GM12878 (cell line): Measurements from ENCODE around the gene ADAMTS5. TPM values are rescaled to one million over a fixed set of nuclear protein-coding genes. Genes with fewer than 3 reads are reported as not detected.

Experiments used
- ATAC-seq: fragments of 200-7000 bp; cut with Tn5 transposase; 3 replicates; pipeline ENCODE4 v1.9.1; 2020; ENCODE audit warnings: mild to moderate bottlenecking, moderate library complexity
- BruUV-seq: library from RNA; stranded (reverse); fragments of 400-500 nt; replicated peaks from 2 replicates; lab custom pipeline; 2021; lab: Mats Ljungman, UMichigan
- CTCF ChIA-PET: fragments of 300-600 bp; sonication (Branson Sonifier 250); formaldehyde crosslinking; extraction: SDS; loops from one replicate; lab custom pipeline; 2021; ENCODE audit warnings: inconsistent platforms; lab: Yijun Ruan, JAX
- POLR2A ChIA-PET: fragments of 350-600 bp; formaldehyde crosslinking; extraction: SDS; loops from one replicate; lab custom pipeline; 2021; ENCODE audit warnings: inconsistent platforms; lab: Charles Lee
- RAD21 ChIA-PET: fragments of 300-600 bp; sonication (Branson Sonifier 250); formaldehyde crosslinking; loops from one replicate; lab custom pipeline; 2023; ENCODE audit warnings: antibody characterized with exemption; ENCODE audit not compliant: unreplicated experiment; lab: Charles Lee
- SMC1A ChIA-PET: fragments of 300-600 bp; sonication (Branson Sonifier 250); formaldehyde crosslinking; loops from one replicate; lab custom pipeline; 2023; ENCODE audit not compliant: unreplicated experiment, uncharacterized antibody; lab: Charles Lee
- DNase-seq: peaks from one replicate; pipeline ENCODE4 v3.0.0-alpha.2; 2011; ENCODE audit warnings: low read depth, low spot score
- FAIRE-seq: peaks from 3 replicates; lab custom pipeline; 2011; peaks lifted over from hg19 to GRCh38; lab: Jason Lieb, UNC
- H2AFZ ChIP-seq: 2 replicates; pipeline ENCODE4 v1.6.0; 2011; ENCODE audit warnings: low read depth, low read length, control low read depth; ENCODE audit not compliant: control insufficient read depth
- H3K27ac ChIP-seq: 2 replicates; pipeline ENCODE4 v1.5.1; 2011; ENCODE audit warnings: control low read depth; ENCODE audit not compliant: control insufficient read depth, insufficient read depth
- H3K27me3 ChIP-seq, 2 experiments: replicated peaks in 1 of 2; 2 replicates each; pipeline versions ENCODE4 v1.6.0 to v1.6.1; 2011; ENCODE audit warnings: low read length in 1 of 2; ENCODE audit not compliant: control insufficient read depth in 2 of 2, insufficient read depth in 2 of 2
- H3K36me3 ChIP-seq, 2 experiments: 2 replicates each; pipeline ENCODE4 v1.5.1; 2011; ENCODE audit warnings: low read length in 1 of 2; ENCODE audit not compliant: control insufficient read depth in 2 of 2, insufficient read depth in 2 of 2
- H3K4me1 ChIP-seq: 2 replicates; pipeline ENCODE4 v1.6.1; 2011; ENCODE audit warnings: mild to moderate bottlenecking, low read length, moderate library complexity, mixed read lengths; ENCODE audit not compliant: control insufficient read depth, insufficient read depth
- H3K4me2 ChIP-seq: 2 replicates; pipeline ENCODE4 v1.6.0; 2011; ENCODE audit warnings: control low read depth; ENCODE audit not compliant: control insufficient read depth, insufficient read depth
- H3K4me3 ChIP-seq: fragments of 200-600 bp; sonication (generic); 2 replicates; pipeline ENCODE4 v1.5.1; 2016
- H3K79me2 ChIP-seq: 2 replicates; pipeline ENCODE4 v1.6.0; 2011; ENCODE audit warnings: low read length; ENCODE audit not compliant: control insufficient read depth, insufficient read depth
- H3K9ac ChIP-seq: 2 replicates; pipeline ENCODE4 v1.8.0; 2011; ENCODE audit warnings: low read length, control low read depth, mixed read lengths; ENCODE audit not compliant: control insufficient read depth, insufficient read depth
- H3K9me3 ChIP-seq: replicated peaks from 3 replicates; pipeline ENCODE4 v1.5.1; 2011; ENCODE audit warnings: mild to moderate bottlenecking, low read length; ENCODE audit not compliant: control insufficient read depth, insufficient read depth
- H4K20me1 ChIP-seq: 2 replicates; pipeline ENCODE4 v1.6.0; 2011; ENCODE audit not compliant: control insufficient read depth, insufficient read depth
- ATF2 ChIP-seq: IDR thresholded peaks from 2 replicates; pipeline ENCODE4 v1.6.1; 2012; ENCODE audit warnings: low read length, inconsistent platforms
- NBN ChIP-seq: fragments of 450-650 bp; IDR thresholded peaks from 2 replicates; pipeline ENCODE4 v1.6.1; 2016
- NFYB ChIP-seq: IDR thresholded peaks from 2 replicates; pipeline ENCODE4 v1.6.1; 2011; ENCODE audit warnings: low read depth, mild to moderate bottlenecking, low read length, improper control_type of control experiment, moderate library complexity; ENCODE audit not compliant: insufficient read depth
- PBX3 ChIP-seq: IDR thresholded peaks from 2 replicates; pipeline ENCODE4 v1.6.1; 2011; ENCODE audit warnings: mild to moderate bottlenecking, low read depth, low read length, moderate library complexity; ENCODE audit not compliant: insufficient replicate concordance
- SMAD1 ChIP-seq: fragments of 450-650 bp; IDR thresholded peaks from 2 replicates; pipeline ENCODE4 v1.6.1; 2018; ENCODE audit warnings: mild to moderate bottlenecking, low read depth; ENCODE audit not compliant: partially characterized antibody
- SP1 ChIP-seq: IDR thresholded peaks from one replicate; pipeline ENCODE4 v1.6.1; 2011; ENCODE audit warnings: low read depth, low read length
- SRF ChIP-seq, 2 experiments: IDR thresholded peaks; 2 replicates each; pipeline ENCODE4 v1.6.1; 2011; ENCODE audit warnings: low read depth in 2 of 2, low read length in 2 of 2, mild to moderate bottlenecking in 1 of 2, moderate library complexity in 1 of 2
- USF1 ChIP-seq: IDR thresholded peaks from 2 replicates; pipeline ENCODE4 v1.6.1; 2011; ENCODE audit warnings: borderline replicate concordance, low read depth, mild to moderate bottlenecking, moderate library complexity, mixed read lengths, low read length; ENCODE audit not compliant: insufficient read depth; ENCODE audit errors: extremely low read length
- in situ Hi-C: fragments of 300-500 bp; cut with MboI; formaldehyde crosslinking; loops from 9 replicates; pipeline ENCODE4 v1.14.3; 2018; ENCODE audit warnings: mixed read lengths
- intact Hi-C: fragments of 100-400 bp; cut with micrococcal nuclease; formaldehyde crosslinking; loops from one replicate; pipeline ENCODE4 v1.14.2; 2022; ENCODE audit not compliant: unreplicated experiment
- polyA plus RNA-seq, 11 experiments: library from polyadenylated mRNA; depleted of rRNA in 4 of 11; unstranded in 6 of 11; stranded (reverse) in 5 of 11; fragments of >200 nt; fragmentation: Nextera tagmentation in 4 of 11; fragmentation: Illumina TruSeq in 1 of 11; extraction: Ambion mirVana in 4 of 11; extraction: Trizol in 1 of 11; gene quantifications; 1 replicate in 1 of 11; 2 replicates in 10 of 11; pipeline versions ENCODE4 v1.2.1 to v1.2.3, GENCODE V29; 2011 to 2016; ENCODE audit warnings: inconsistent platforms in 2 of 11, missing spikeins in 2 of 11, low read depth in 1 of 11
- total RNA-seq, 4 experiments: library from RNA; depleted of rRNA in 3 of 4; stranded (reverse); fragments of >200 nt in 3 of 4; fragmentation: Illumina TruSeq in 1 of 4; extraction: Trizol in 1 of 4; gene quantifications; 2 replicates each; pipeline versions ENCODE4 v1.2.1 to v1.2.3, GENCODE V29; 2013 to 2021

ADAMTS5 gene
- total and polyA plus RNA-seq, 10 of the 15 experiments (the other 5 are each of a cell fraction or from before 2014, with no cell fraction given) = not detected

DNA sequence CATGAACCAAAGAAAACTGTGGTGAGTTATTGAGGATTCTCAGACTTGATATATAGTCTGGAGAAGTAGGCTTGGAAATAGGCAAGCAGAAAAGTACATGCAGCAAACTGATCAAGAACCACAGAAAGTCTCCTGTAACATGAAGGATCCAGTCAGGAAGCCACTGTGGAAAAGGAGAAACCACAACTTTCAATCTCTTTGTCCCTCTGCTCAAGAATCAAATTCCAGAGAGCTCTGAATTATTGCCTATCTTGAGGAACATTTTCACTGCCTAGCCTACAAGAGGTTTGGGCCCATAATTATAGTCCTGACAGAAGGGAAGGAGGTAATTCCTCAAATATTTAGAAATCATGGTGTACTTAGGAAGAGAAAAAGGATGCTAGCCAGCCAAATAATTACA, 78.6 kb downstream of the ADAMTS5 start:
- no peaks in the 10 kb centered on the region for H3K36me3 ChIP-seq
- POLR2A ChIA-PET = no interaction called here
- SMC1A ChIA-PET = no interaction called here
- intact Hi-C loops = no loop called here
- ATAC-seq (no peak), DNase-seq (no peak)
- no peaks in the 10 kb centered on the region for H3K79me2 ChIP-seq
- no TSS peak for BruUV-seq
- no peaks in the 10 kb centered on the region for H3K27me3 ChIP-seq
- H3K9ac ChIP-seq = no peak overlapping the region
- H3K27ac ChIP-seq = no peak overlapping the region
- H3K4me1 ChIP-seq = no peaks in the 10 kb centered on the region
- in situ Hi-C loops = no loop called here
- CTCF ChIA-PET = interaction anchor here (1.2 kb wide), 1 partner anchor 842 kb away, joined by 3 read pairs; no protein-coding TSS in a partner anchor
- no peaks in the 10 kb centered on the region for H4K20me1 ChIP-seq
- RAD21 ChIA-PET = no interaction called here
- no peak overlapping the region for H2AFZ ChIP-seq
- TF ChIP-seq USF1 (no peak), SP1 (no peak), SRF (IDR thresholded peaks at IDR 0.05; ENCODE audit: low read depth in 2 of 2, low read length in 2 of 2) (no peak), ATF2 (no peak), NBN (no peak), NFYB (no peak), SMAD1 (no peak), PBX3 (no peak)
- TF ChIP-seq, all 136 proteins: peak for 0
- no peak overlapping the region for H3K4me2 ChIP-seq
- H3K9me3 ChIP-seq = no peaks in the 10 kb centered on the region
- no peak for FAIRE-seq
- H3K4me3 ChIP-seq = no peak overlapping the region
